WTC11 (cell line): ENCODE data around the gene PFKFB3. TPM values are rescaled to one million over a fixed set of nuclear protein-coding genes. Genes with fewer than 3 reads are reported as not detected.

Source experiments
- ATAC-seq: fragments of 200-7000 bp; cut with Tn5 transposase; 2 replicates; pipeline ENCODE4 v1.10.0; 2021; ENCODE audit warnings: mild to moderate bottlenecking, moderate library complexity
- CTCF ChIA-PET: fragments of 300-600 bp; sonication (Branson Sonifier 250); formaldehyde crosslinking; loops from one replicate; lab custom pipeline; 2021; ENCODE audit warnings: antibody characterized with exemption; lab: Charles Lee
- POLR2A ChIA-PET: fragments of 350-600 bp; sonication (Branson Sonifier 250); formaldehyde crosslinking; loops from one replicate; lab custom pipeline; 2021; ENCODE audit warnings: antibody characterized with exemption; lab: Charles Lee
- DNase-seq: peaks from one replicate; pipeline ENCODE4 v3.0.0; 2021; ENCODE audit warnings: low spot score
- H3K27ac Mint-ChIP-seq: 2 replicates; pipeline ENCODE4 v1.8.0; 2021; ENCODE audit warnings: mixed read lengths
- H3K27me3 Mint-ChIP-seq: 2 replicates; pipeline ENCODE4 v1.8.0; 2021; ENCODE audit warnings: low read depth, mild to moderate bottlenecking, moderate library complexity, mixed read lengths
- H3K36me3 Mint-ChIP-seq: 2 replicates; pipeline ENCODE4 v1.8.0; 2021; ENCODE audit warnings: mixed read lengths
- H3K4me1 Mint-ChIP-seq: 2 replicates; pipeline ENCODE4 v1.8.0; 2022; ENCODE audit warnings: mixed read lengths
- H3K4me3 Mint-ChIP-seq: 2 replicates; pipeline ENCODE4 v1.8.0; 2021; ENCODE audit warnings: mild to moderate bottlenecking, moderate library complexity, mixed read lengths
- H3K9me3 Mint-ChIP-seq: 2 replicates; pipeline ENCODE4 v1.8.0; 2021; ENCODE audit warnings: mixed read lengths
- ATF1 ChIP-seq: sonication (generic); formaldehyde crosslinking; IDR thresholded peaks from 2 replicates; pipeline ENCODE4 v1.8.1; 2023; ENCODE audit warnings: mild to moderate bottlenecking, moderate library complexity, missing genetic modification reagents
- CREB1 ChIP-seq: sonication (generic); formaldehyde crosslinking; IDR thresholded peaks from 2 replicates; pipeline ENCODE4 v1.8.0; 2023; ENCODE audit warnings: mild to moderate bottlenecking, missing genetic modification reagents
- ELF4 ChIP-seq: sonication (generic); formaldehyde crosslinking; IDR thresholded peaks from 2 replicates; pipeline ENCODE4 v1.8.1; 2022; ENCODE audit warnings: low read depth, mild to moderate bottlenecking, moderate library complexity, missing genetic modification reagents
- EMX1 ChIP-seq: fragments of 250-450 bp; sonication (Bioruptor Pico); IDR thresholded peaks from 2 replicates; pipeline ENCODE4 v1.8.0; 2021; ENCODE audit warnings: mild to moderate bottlenecking
- GRHL2 ChIP-seq: fragments of 250-450 bp; sonication (Bioruptor Pico); IDR thresholded peaks from 2 replicates; pipeline ENCODE4 v1.8.0; 2022; ENCODE audit warnings: mild to moderate bottlenecking, moderate library complexity; ENCODE audit not compliant: insufficient replicate concordance, severe bottlenecking
- IRF1 ChIP-seq: sonication (generic); formaldehyde crosslinking; IDR thresholded peaks from 2 replicates; pipeline ENCODE4 v1.8.0; 2023; ENCODE audit warnings: missing genetic modification reagents
- KAT7 ChIP-seq: sonication (generic); formaldehyde crosslinking; IDR thresholded peaks from 2 replicates; pipeline ENCODE4 v1.8.1; 2023; ENCODE audit warnings: missing genetic modification reagents, mild to moderate bottlenecking, borderline replicate concordance
- NFE2L1 ChIP-seq: sonication (generic); formaldehyde crosslinking; IDR thresholded peaks from 2 replicates; pipeline ENCODE4 v1.8.1; 2023; ENCODE audit warnings: missing genetic modification reagents
- NFYB ChIP-seq: sonication (generic); formaldehyde crosslinking; conservative IDR thresholded peaks from 2 replicates; pipeline ENCODE4 v1.8.0; 2022; ENCODE audit warnings: low read depth, missing genetic modification reagents
- NR2C2 ChIP-seq: sonication (generic); formaldehyde crosslinking; IDR thresholded peaks from 2 replicates; pipeline ENCODE4 v1.8.0; 2022; ENCODE audit warnings: mild to moderate bottlenecking, missing genetic modification reagents
- PRDM15 ChIP-seq: sonication (generic); formaldehyde crosslinking; IDR thresholded peaks from 2 replicates; pipeline ENCODE4 v1.8.0; 2022; ENCODE audit warnings: missing genetic modification reagents
- RELA ChIP-seq: sonication (generic); formaldehyde crosslinking; IDR thresholded peaks from 2 replicates; pipeline ENCODE4 v1.8.1; 2022; ENCODE audit warnings: missing genetic modification reagents, mild to moderate bottlenecking, borderline replicate concordance
- SMAD4 ChIP-seq: sonication (generic); formaldehyde crosslinking; IDR thresholded peaks from 2 replicates; pipeline ENCODE4 v1.8.0; 2022; ENCODE audit warnings: mild to moderate bottlenecking, missing genetic modification reagents
- SOX15 ChIP-seq: fragments of 250-450 bp; sonication (Bioruptor Pico); IDR thresholded peaks from 2 replicates; pipeline ENCODE4 v1.9.0; 2021; ENCODE audit warnings: mild to moderate bottlenecking
- TEAD4 ChIP-seq: sonication (generic); formaldehyde crosslinking; IDR thresholded peaks from 2 replicates; pipeline ENCODE4 v1.8.0; 2022; ENCODE audit warnings: mild to moderate bottlenecking, missing genetic modification reagents
- ZNF121 ChIP-seq: sonication (generic); formaldehyde crosslinking; IDR thresholded peaks from 2 replicates; pipeline ENCODE4 v1.8.0; 2023; ENCODE audit warnings: missing genetic modification reagents
- ZNF138 ChIP-seq: sonication (generic); formaldehyde crosslinking; conservative IDR thresholded peaks from 2 replicates; pipeline ENCODE4 v1.8.1; 2022; ENCODE audit warnings: mild to moderate bottlenecking, moderate library complexity, missing genetic modification reagents
- ZNF317 ChIP-seq: sonication (generic); formaldehyde crosslinking; IDR thresholded peaks from 2 replicates; pipeline ENCODE4 v1.8.1; 2023; ENCODE audit warnings: low read depth, mild to moderate bottlenecking, moderate library complexity, missing genetic modification reagents, borderline replicate concordance
- total RNA-seq: library from RNA; stranded (reverse); gene quantifications from 3 replicates; pipeline ENCODE4 v1.2.3, GENCODE V29; 2021
- TF ChIP-seq, protein P1 (sequence below): sonication (generic); formaldehyde crosslinking; IDR thresholded peaks from 2 replicates; pipeline ENCODE4 v1.8.1; 2023; ENCODE audit warnings: mild to moderate bottlenecking, missing genetic modification reagents, borderline replicate concordance
- TF ChIP-seq, protein P2 (sequence below): sonication (generic); formaldehyde crosslinking; IDR thresholded peaks from 2 replicates; pipeline ENCODE4 v1.8.1; 2023; ENCODE audit warnings: mild to moderate bottlenecking, missing genetic modification reagents, moderate library complexity
- TF ChIP-seq, protein P3 (sequence below): sonication (generic); formaldehyde crosslinking; IDR thresholded peaks from 2 replicates; pipeline ENCODE4 v1.8.1; 2022; ENCODE audit warnings: mild to moderate bottlenecking, moderate library complexity, missing genetic modification reagents
- TF ChIP-seq, protein P4 (sequence below): sonication (generic); formaldehyde crosslinking; IDR thresholded peaks from 2 replicates; pipeline ENCODE4 v1.8.0; 2022; ENCODE audit warnings: mild to moderate bottlenecking, missing genetic modification reagents

Gene PFKFB3
- total RNA-seq, 1 experiment from 2014 or later = 30.6 TPM

- TF ChIP-seq, protein P1, sequence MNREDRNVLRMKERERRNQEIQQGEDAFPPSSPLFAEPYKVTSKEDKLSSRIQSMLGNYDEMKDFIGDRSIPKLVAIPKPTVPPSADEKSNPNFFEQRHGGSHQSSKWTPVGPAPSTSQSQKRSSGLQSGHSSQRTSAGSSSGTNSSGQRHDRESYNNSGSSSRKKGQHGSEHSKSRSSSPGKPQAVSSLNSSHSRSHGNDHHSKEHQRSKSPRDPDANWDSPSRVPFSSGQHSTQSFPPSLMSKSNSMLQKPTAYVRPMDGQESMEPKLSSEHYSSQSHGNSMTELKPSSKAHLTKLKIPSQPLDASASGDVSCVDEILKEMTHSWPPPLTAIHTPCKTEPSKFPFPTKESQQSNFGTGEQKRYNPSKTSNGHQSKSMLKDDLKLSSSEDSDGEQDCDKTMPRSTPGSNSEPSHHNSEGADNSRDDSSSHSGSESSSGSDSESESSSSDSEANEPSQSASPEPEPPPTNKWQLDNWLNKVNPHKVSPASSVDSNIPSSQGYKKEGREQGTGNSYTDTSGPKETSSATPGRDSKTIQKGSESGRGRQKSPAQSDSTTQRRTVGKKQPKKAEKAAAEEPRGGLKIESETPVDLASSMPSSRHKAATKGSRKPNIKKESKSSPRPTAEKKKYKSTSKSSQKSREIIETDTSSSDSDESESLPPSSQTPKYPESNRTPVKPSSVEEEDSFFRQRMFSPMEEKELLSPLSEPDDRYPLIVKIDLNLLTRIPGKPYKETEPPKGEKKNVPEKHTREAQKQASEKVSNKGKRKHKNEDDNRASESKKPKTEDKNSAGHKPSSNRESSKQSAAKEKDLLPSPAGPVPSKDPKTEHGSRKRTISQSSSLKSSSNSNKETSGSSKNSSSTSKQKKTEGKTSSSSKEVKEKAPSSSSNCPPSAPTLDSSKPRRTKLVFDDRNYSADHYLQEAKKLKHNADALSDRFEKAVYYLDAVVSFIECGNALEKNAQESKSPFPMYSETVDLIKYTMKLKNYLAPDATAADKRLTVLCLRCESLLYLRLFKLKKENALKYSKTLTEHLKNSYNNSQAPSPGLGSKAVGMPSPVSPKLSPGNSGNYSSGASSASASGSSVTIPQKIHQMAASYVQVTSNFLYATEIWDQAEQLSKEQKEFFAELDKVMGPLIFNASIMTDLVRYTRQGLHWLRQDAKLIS (CRISPR knock-in tag) = no peak
- no peak for TF ChIP-seq TEAD4 (CRISPR knock-in tag)
- TF ChIP-seq SOX15 (CRISPR knock-in tag) = no peak
- no peak for TF ChIP-seq ATF1
- no peak for TF ChIP-seq NFE2L1 (CRISPR knock-in tag)
Measured at GRCh38 chr10:6170638-6171037, 32.1 kb upstream of the PFKFB3 start (continued).

DNA sequence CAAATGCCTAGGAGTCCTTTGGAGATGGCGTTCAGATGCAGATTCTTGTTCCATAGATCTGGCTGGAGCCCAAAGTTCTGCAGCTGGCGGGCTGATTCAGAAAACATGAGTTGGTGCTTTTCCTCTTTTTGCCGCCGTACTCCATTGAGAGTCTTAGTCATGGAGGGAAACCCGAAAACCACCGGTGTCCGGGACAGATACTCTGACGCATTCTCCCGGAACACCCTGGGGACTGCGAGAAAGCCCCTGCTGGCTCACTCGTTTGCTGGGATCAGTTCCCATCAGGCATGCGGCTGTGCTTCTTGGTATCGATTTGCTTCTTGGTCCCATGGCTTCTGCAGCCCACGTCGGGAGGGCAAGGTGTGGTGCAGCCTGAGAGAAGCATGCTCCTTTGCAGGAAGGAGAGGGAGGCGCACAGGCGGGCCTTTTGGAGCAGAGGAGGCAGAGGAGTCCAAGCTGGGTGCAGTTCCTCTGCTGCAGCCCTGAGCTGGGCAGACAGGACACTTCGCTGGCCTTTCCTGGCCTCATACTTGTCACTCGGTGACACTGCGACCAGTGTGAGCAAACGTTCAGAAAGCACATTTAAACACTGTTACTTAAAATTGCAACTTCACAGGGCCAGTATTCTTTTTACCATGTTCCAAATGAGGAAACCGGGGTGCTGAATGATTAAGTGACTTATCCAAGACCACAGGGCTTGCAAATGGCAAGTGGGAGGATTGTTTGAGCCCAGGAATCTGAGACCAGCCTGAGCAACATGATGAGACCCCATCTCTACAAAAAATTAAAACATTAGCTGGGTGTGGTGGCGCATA, 30.6 kb upstream of the PFKFB3 start:
- Mint-ChIP-seq H3K4me1 (peaks cover 36% of the 10 kb centered on the region), H3K4me3 (no peak overlapping the region), H3K27me3 (no peaks in the 10 kb centered on the region), H3K27ac (peak overlapping the region; percentile 66; the same call in 1 of the 2 replicates)
- CTCF ChIA-PET = interaction anchor here (1.1 to 2.3 kb wide), 8 partner anchors 9 to 230 kb away, joined by 3 to 13 read pairs (median 6); partner anchors contain the start of gene PFKFB3
- no peak for DNase-seq
- no peak for TF ChIP-seq EMX1
- no peak for TF ChIP-seq SOX15 (CRISPR knock-in tag)
- TF ChIP-seq ZNF121 (CRISPR knock-in tag) = no peak
- TF ChIP-seq, protein P2, sequence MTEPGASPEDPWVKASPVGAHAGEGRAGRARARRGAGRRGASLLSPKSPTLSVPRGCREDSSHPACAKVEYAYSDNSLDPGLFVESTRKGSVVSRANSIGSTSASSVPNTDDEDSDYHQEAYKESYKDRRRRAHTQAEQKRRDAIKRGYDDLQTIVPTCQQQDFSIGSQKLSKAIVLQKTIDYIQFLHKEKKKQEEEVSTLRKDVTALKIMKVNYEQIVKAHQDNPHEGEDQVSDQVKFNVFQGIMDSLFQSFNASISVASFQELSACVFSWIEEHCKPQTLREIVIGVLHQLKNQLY (CRISPR knock-in tag) = no peak
- no peak for TF ChIP-seq NFYB (CRISPR knock-in tag)
- TF ChIP-seq PRDM15 (CRISPR knock-in tag) = no peak
- no peak for TF ChIP-seq KAT7 (CRISPR knock-in tag)
- TF ChIP-seq, protein P3, sequence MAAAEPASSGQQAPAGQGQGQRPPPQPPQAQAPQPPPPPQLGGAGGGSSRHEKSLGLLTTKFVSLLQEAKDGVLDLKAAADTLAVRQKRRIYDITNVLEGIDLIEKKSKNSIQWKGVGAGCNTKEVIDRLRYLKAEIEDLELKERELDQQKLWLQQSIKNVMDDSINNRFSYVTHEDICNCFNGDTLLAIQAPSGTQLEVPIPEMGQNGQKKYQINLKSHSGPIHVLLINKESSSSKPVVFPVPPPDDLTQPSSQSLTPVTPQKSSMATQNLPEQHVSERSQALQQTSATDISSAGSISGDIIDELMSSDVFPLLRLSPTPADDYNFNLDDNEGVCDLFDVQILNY (CRISPR knock-in tag) = no peak
- no peak for TF ChIP-seq GRHL2
- TF ChIP-seq, all 79 proteins: peak for 0
- Mint-ChIP-seq H3K9me3 (no peaks in the 10 kb centered on the region), H3K36me3 (peaks cover 10% of the 10 kb centered on the region; the same call in 1 of the 2 replicates)
- POLR2A ChIA-PET = no interaction called here
- no peak for ATAC-seq

DNA sequence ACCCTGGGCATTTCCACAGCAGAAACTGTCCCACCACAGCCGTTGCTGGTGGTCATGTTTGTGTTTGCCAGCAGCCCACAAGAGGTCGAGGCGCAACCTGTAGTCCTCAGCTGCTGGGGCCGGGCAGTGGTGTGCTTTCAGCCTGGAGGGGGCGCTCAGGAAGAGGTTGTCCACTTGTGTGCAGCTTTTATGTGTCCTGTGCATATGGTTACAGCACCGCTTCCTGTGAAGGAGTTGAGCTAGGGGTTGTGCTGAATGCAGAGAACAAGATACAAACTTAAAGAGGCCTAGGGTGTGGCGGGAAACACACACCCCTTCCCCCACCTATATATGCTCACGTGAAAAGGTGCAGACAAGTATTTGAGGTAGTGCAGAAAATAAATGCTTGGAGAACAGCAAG, 29.5 kb upstream of the PFKFB3 start:
- peak overlapping the region; percentile 76 for H3K27ac Mint-ChIP-seq
- no peak overlapping the region for H3K4me3 Mint-ChIP-seq
- peak; percentile 69 for ATAC-seq
- no peaks in the 10 kb centered on the region for H3K27me3 Mint-ChIP-seq
- POLR2A ChIA-PET = interaction anchor here (1.4 kb wide), 1 partner anchor 29 kb away, joined by 5 read pairs; the partner anchor contains the start of gene PFKFB3
- H3K36me3 Mint-ChIP-seq = peaks cover 10% of the 10 kb centered on the region; the same call in 1 of the 2 replicates
- peak; percentile 66 for DNase-seq
- CTCF ChIA-PET = interaction anchor here (0.6 to 2.3 kb wide), 10 partner anchors 10 to 242 kb away, joined by 3 to 13 read pairs (median 4); partner anchors contain the start of gene PFKFB3
- peaks cover 33% of the 10 kb centered on the region for H3K4me1 Mint-ChIP-seq
- H3K9me3 Mint-ChIP-seq = no peaks in the 10 kb centered on the region
- TF ChIP-seq SMAD4 (CRISPR knock-in tag) (no peak), RELA (CRISPR knock-in tag) (no peak), NR2C2 (CRISPR knock-in tag) (no peak), ZNF138 (CRISPR knock-in tag) (no peak), CREB1 (CRISPR knock-in tag) (no peak), GRHL2 (no peak), ELF4 (CRISPR knock-in tag) (no peak), ZNF317 (CRISPR knock-in tag) (no peak), IRF1 (CRISPR knock-in tag) (no peak)
- TF ChIP-seq, protein P4, sequence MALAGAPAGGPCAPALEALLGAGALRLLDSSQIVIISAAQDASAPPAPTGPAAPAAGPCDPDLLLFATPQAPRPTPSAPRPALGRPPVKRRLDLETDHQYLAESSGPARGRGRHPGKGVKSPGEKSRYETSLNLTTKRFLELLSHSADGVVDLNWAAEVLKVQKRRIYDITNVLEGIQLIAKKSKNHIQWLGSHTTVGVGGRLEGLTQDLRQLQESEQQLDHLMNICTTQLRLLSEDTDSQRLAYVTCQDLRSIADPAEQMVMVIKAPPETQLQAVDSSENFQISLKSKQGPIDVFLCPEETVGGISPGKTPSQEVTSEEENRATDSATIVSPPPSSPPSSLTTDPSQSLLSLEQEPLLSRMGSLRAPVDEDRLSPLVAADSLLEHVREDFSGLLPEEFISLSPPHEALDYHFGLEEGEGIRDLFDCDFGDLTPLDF (CRISPR knock-in tag) = no peak
